ENCODE data around the gene CYP8B1.

Gene CYP8B1, protein sequence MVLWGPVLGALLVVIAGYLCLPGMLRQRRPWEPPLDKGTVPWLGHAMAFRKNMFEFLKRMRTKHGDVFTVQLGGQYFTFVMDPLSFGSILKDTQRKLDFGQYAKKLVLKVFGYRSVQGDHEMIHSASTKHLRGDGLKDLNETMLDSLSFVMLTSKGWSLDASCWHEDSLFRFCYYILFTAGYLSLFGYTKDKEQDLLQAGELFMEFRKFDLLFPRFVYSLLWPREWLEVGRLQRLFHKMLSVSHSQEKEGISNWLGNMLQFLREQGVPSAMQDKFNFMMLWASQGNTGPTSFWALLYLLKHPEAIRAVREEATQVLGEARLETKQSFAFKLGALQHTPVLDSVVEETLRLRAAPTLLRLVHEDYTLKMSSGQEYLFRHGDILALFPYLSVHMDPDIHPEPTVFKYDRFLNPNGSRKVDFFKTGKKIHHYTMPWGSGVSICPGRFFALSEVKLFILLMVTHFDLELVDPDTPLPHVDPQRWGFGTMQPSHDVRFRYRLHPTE

DNA sequence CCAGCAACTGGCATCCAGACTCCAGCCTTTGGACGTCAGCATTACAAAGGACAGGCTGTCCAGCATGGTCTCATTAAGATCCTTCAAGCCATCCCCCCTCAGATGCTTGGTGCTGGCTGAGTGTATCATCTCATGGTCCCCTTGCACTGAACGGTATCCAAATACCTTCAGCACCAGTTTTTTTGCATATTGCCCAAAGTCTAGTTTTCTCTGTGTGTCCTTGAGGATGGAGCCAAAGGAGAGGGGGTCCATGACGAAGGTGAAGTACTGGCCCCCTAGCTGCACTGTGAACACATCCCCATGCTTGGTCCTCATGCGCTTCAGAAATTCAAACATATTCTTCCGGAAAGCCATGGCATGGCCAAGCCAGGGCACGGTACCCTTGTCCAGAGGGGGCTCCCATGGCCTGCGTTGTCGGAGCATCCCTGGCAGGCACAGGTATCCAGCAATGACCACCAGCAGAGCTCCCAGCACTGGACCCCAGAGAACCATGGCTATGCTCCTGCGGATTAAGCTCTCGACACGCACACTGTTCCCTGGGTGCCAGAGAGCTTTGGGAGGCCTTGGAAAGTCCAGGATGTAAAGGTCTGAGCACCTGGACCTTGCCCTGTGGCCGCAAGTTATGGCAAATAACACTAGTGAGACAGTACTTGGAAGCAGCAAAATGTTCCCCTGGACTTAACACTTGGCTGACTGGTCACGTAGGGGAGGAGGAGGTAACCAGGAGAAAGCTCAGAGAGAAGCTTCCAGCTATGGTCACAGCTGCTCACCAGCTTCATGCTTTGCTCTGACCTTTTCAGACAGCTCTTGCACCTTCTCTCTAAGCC is at the start of gene CYP8B1:
TSS of gene CYP8B1 (minus strand) at position 555 of the 827 bp plus-strand sequence. CDS start at position 492, 63 bp downstream.
- H3K79me2 ChIP-seq (ENCODE audit: insufficient read depth, low read depth): no peaks in the 10 kb centered on the region
- no peak within 1 kb of the TSS for H3K4me3 ChIP-seq (IDR thresholded peaks at IDR 0.05; ENCODE audit: insufficient read depth, low read depth, low read length)
- H4K20me1 ChIP-seq (ENCODE audit: insufficient read depth): no peaks in the 10 kb centered on the region
- H3K27ac ChIP-seq: no peak within 1 kb of the TSS
- H3K9ac ChIP-seq: no peak within 1 kb of the TSS
- TF ChIP-seq CTCF (conservative IDR thresholded peaks at IDR 0.05; ENCODE audit: low read depth, low read length): no peak
- no peak within 1 kb of the TSS for H3K4me2 ChIP-seq
- no peaks in the 10 kb centered on the region for H3K36me3 ChIP-seq (ENCODE audit: insufficient read depth)
- no peaks in the 10 kb centered on the region for H3K4me1 ChIP-seq (ENCODE audit: low read depth, poor library complexity, severe bottlenecking)
- no peaks in the 10 kb centered on the region for H3K27me3 ChIP-seq (ENCODE audit: insufficient read depth, low read depth)
- H2AFZ ChIP-seq (ENCODE audit: low read depth): no peak within 1 kb of the TSS

DNA sequence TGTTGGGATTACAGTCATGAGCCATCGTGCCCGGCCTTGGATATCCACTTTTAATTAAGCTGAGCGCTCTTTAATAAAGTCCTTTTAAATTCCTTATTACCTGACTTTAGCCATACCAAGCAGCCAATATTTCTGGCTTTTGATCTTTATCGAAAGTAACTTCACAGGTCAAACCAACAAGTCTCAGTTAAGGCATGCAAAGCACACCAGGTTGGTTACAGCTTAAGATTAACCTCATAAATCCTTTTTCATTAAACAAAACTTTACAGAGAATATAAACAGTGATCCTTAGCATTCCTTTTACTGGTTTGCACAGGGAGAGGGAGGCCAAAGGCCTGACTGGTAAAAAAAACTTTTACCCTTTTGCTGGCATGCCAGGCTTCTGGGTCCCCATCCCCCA is 47.9 kb upstream of the CYP8B1 start:
- Histone ChIP-seq H3K79me2 (ENCODE audit: insufficient read depth, low read depth) (no peaks in the 10 kb centered on the region), H2AFZ (ENCODE audit: low read depth) (no peak overlapping the region), H3K9ac (no peak overlapping the region), H4K20me1 (ENCODE audit: insufficient read depth) (no peaks in the 10 kb centered on the region), H3K4me3 (IDR thresholded peaks at IDR 0.05; ENCODE audit: insufficient read depth, low read depth, low read length) (no peak overlapping the region), H3K4me2 (no peak overlapping the region), H3K36me3 (ENCODE audit: insufficient read depth) (no peaks in the 10 kb centered on the region), H3K27ac (no peak overlapping the region), H3K27me3 (ENCODE audit: insufficient read depth, low read depth) (no peaks in the 10 kb centered on the region), H3K4me1 (ENCODE audit: low read depth, poor library complexity, severe bottlenecking) (no peaks in the 10 kb centered on the region)
- TF ChIP-seq CTCF (conservative IDR thresholded peaks at IDR 0.05; ENCODE audit: low read depth, low read length): no peak

- H3K9ac ChIP-seq: no peak overlapping the region
- no peak overlapping the region for H3K4me2 ChIP-seq
- no peak for TF ChIP-seq CTCF (conservative IDR thresholded peaks at IDR 0.05; ENCODE audit: low read depth, low read length)
- H3K4me3 ChIP-seq (IDR thresholded peaks at IDR 0.05; ENCODE audit: insufficient read depth, low read depth, low read length): no peak overlapping the region
- no peaks in the 10 kb centered on the region for H3K79me2 ChIP-seq (ENCODE audit: insufficient read depth, low read depth)
- H2AFZ ChIP-seq (ENCODE audit: low read depth): no peak overlapping the region
- H4K20me1 ChIP-seq (ENCODE audit: insufficient read depth): no peaks in the 10 kb centered on the region
- H3K27ac ChIP-seq: no peak overlapping the region
- no peaks in the 10 kb centered on the region for H3K36me3 ChIP-seq (ENCODE audit: insufficient read depth)
- H3K27me3 ChIP-seq (ENCODE audit: insufficient read depth, low read depth): no peaks in the 10 kb centered on the region
- H3K4me1 ChIP-seq (ENCODE audit: low read depth, poor library complexity, severe bottlenecking): no peaks in the 10 kb centered on the region
Observed at GRCh38 chr3:42914771-42915515, 39.3 kb upstream of the CYP8B1 start.

- Histone ChIP-seq H3K27me3 (ENCODE audit: insufficient read depth, low read depth) (no peaks in the 10 kb centered on the region), H3K27ac (no peak overlapping the region), H4K20me1 (ENCODE audit: insufficient read depth) (no peaks in the 10 kb centered on the region), H3K4me2 (no peak overlapping the region), H3K36me3 (ENCODE audit: insufficient read depth) (no peaks in the 10 kb centered on the region), H3K4me1 (ENCODE audit: low read depth, poor library complexity, severe bottlenecking) (no peaks in the 10 kb centered on the region), H3K4me3 (IDR thresholded peaks at IDR 0.05; ENCODE audit: insufficient read depth, low read depth, low read length) (no peak overlapping the region), H3K79me2 (ENCODE audit: insufficient read depth, low read depth) (no peaks in the 10 kb centered on the region), H3K9ac (no peak overlapping the region), H2AFZ (ENCODE audit: low read depth) (no peak overlapping the region)
- TF ChIP-seq CTCF (conservative IDR thresholded peaks at IDR 0.05; ENCODE audit: low read depth, low read length): no peak
Observed at GRCh38 chr3:42911551-42911950, 35.9 kb upstream of the CYP8B1 start.
